Stimulated activated memory B cell treated with anti-CD40 and anti-IgM and Interleukin-4, amounts not matched to agents 10 μg/mL and 1 μg/mL and 100 μg/mL, for 72 hours (primary cell): ENCODE data around the gene GRIP2.

Source experiments
- ATAC-seq: fragments of 150-1000 bp; cut with Tn5 transposase; 2 replicates; pipeline ENCODE4 v1.10.0; 2021
- H3K27ac Mint-ChIP-seq: one replicate; pipeline ENCODE4 v1.8.0; 2022; ENCODE audit warnings: mild to moderate bottlenecking, mixed read lengths
- H3K27me3 Mint-ChIP-seq: one replicate; pipeline ENCODE4 v1.8.0; 2022; ENCODE audit warnings: mixed read lengths
- H3K36me3 Mint-ChIP-seq: one replicate; pipeline ENCODE4 v1.8.0; 2022; ENCODE audit warnings: mixed read lengths
- H3K4me1 Mint-ChIP-seq: one replicate; pipeline ENCODE4 v1.8.0; 2022; ENCODE audit warnings: mixed read lengths
- H3K4me3 Mint-ChIP-seq: one replicate; pipeline ENCODE4 v1.8.0; 2022; ENCODE audit warnings: mild to moderate bottlenecking, moderate library complexity, mixed read lengths
- H3K9me3 Mint-ChIP-seq: one replicate; pipeline ENCODE4 v1.8.0; 2022; ENCODE audit warnings: mixed read lengths

GRIP2 gene

DNA sequence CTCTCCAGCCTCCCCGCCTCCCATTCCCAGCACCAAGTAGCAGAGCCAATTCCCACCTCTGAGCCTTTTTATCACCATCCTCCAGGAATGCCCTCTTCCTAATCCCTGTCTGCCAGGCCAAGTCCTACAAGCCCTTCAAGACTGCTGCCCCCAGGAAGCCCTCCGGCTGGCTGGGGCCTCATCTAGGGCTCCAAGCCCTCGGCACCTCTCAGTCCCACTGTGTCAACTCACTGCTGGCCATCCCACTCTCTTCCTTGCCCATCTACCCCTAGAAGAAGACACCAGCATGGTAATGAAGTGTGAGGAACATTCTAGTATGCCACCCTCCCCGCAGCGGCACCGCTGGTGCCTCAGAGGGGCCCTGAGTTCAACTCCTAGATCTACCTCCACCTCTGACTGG lies 10.0 kb upstream of the GRIP2 start:
- no peak overlapping the region for H3K4me3 Mint-ChIP-seq
- no peak overlapping the region for H3K27ac Mint-ChIP-seq
- peaks cover 93% of the 10 kb centered on the region for H3K27me3 Mint-ChIP-seq
- H3K36me3 Mint-ChIP-seq, result no peaks in the 10 kb centered on the region
- no peaks in the 10 kb centered on the region for H3K9me3 Mint-ChIP-seq
- ATAC-seq, result no peak
- H3K4me1 Mint-ChIP-seq, result peaks cover 12% of the 10 kb centered on the region

GRCh38 chr3:14549256-14549919 lies 9.2 kb upstream of the GRIP2 start:
- H3K9me3 Mint-ChIP-seq, result no peaks in the 10 kb centered on the region
- H3K27ac Mint-ChIP-seq, result no peak overlapping the region
- no peaks in the 10 kb centered on the region for H3K36me3 Mint-ChIP-seq
- peaks cover 90% of the 10 kb centered on the region for H3K27me3 Mint-ChIP-seq
- no peak for ATAC-seq
- H3K4me3 Mint-ChIP-seq, result no peak overlapping the region
- H3K4me1 Mint-ChIP-seq, result peaks cover 9% of the 10 kb centered on the region

GRCh38 chr3:14548321-14548729 lies 8.2 kb upstream of the GRIP2 start:
- no peak overlapping the region for H3K27ac Mint-ChIP-seq
- H3K4me3 Mint-ChIP-seq, result no peak overlapping the region
- ATAC-seq, result peak; percentile 71
- H3K36me3 Mint-ChIP-seq, result no peaks in the 10 kb centered on the region
- peaks cover 9% of the 10 kb centered on the region for H3K4me1 Mint-ChIP-seq
- H3K9me3 Mint-ChIP-seq, result no peaks in the 10 kb centered on the region
- H3K27me3 Mint-ChIP-seq, result peaks cover 85% of the 10 kb centered on the region

- Mint-ChIP-seq H3K4me3 (no peak overlapping the region), H3K36me3 (no peaks in the 10 kb centered on the region), H3K27me3 (peaks cover 85% of the 10 kb centered on the region), H3K9me3 (no peaks in the 10 kb centered on the region), H3K4me1 (peaks cover 9% of the 10 kb centered on the region), H3K27ac (no peak overlapping the region)
- no peak for ATAC-seq
Observed at GRCh38 chr3:14547693-14548092, 7.6 kb upstream of the GRIP2 start.

DNA sequence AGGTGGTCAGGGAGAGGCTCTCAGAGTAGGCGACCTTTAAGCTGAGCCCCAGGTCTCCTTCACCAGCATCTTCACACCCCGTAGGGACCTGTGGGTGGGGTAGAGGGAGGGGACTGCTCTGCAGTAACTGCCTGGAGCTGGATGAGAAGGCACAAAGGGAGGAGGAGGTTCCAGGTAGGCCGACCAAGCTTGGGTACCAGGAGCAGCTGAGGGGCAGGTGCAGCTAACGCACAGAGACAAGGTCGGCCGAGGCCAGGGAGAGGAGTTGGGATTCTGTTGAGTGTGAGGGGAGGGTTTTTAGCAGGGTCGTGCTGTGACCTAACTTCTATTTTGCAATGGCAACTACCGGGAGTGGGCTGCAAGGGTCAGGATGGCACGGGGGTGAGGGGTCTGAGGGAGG lies 5.9 kb upstream of the GRIP2 start:
- Mint-ChIP-seq H3K4me1 (peaks cover 9% of the 10 kb centered on the region), H3K27ac (no peak overlapping the region), H3K27me3 (peaks cover 72% of the 10 kb centered on the region), H3K4me3 (no peak overlapping the region), H3K9me3 (no peaks in the 10 kb centered on the region), H3K36me3 (no peaks in the 10 kb centered on the region)
- no peak for ATAC-seq

GRCh38 chr3:14545251-14545635 lies 5.1 kb upstream of the GRIP2 start:
- no peak for ATAC-seq
- peaks cover 64% of the 10 kb centered on the region for H3K27me3 Mint-ChIP-seq
- no peak overlapping the region for H3K27ac Mint-ChIP-seq
- no peaks in the 10 kb centered on the region for H3K36me3 Mint-ChIP-seq
- H3K9me3 Mint-ChIP-seq, result no peaks in the 10 kb centered on the region
- no peak overlapping the region for H3K4me3 Mint-ChIP-seq
- peaks cover 9% of the 10 kb centered on the region for H3K4me1 Mint-ChIP-seq

GRCh38 chr3:14544282-14545250 lies 4.4 kb upstream of the GRIP2 start:
- Mint-ChIP-seq H3K36me3 (no peaks in the 10 kb centered on the region), H3K27me3 (peaks cover 59% of the 10 kb centered on the region), H3K4me1 (peaks cover 9% of the 10 kb centered on the region), H3K4me3 (no peak overlapping the region), H3K27ac (no peak overlapping the region), H3K9me3 (no peaks in the 10 kb centered on the region)
- no peak for ATAC-seq

GRCh38 chr3:14543446-14543845 lies 3.3 kb upstream of the GRIP2 start:
- Mint-ChIP-seq H3K9me3 (no peaks in the 10 kb centered on the region), H3K27me3 (peaks cover 51% of the 10 kb centered on the region), H3K4me3 (no peak overlapping the region), H3K36me3 (no peaks in the 10 kb centered on the region), H3K27ac (no peak overlapping the region), H3K4me1 (peaks cover 8% of the 10 kb centered on the region)
- no peak for ATAC-seq

GRCh38 chr3:14542656-14543055 lies 2.5 kb upstream of the GRIP2 start:
- Mint-ChIP-seq H3K9me3 (no peaks in the 10 kb centered on the region), H3K27ac (no peak overlapping the region), H3K36me3 (no peaks in the 10 kb centered on the region), H3K27me3 (peaks cover 43% of the 10 kb centered on the region), H3K4me1 (no peaks in the 10 kb centered on the region), H3K4me3 (no peak overlapping the region)
- no peak for ATAC-seq

GRCh38 chr3:14541646-14542045 lies 1.5 kb upstream of the GRIP2 start:
- H3K4me3 Mint-ChIP-seq, result no peak overlapping the region
- H3K9me3 Mint-ChIP-seq, result no peaks in the 10 kb centered on the region
- ATAC-seq, result no peak
- no peaks in the 10 kb centered on the region for H3K4me1 Mint-ChIP-seq
- no peak overlapping the region for H3K27ac Mint-ChIP-seq
- H3K27me3 Mint-ChIP-seq, result peaks cover 33% of the 10 kb centered on the region
- no peaks in the 10 kb centered on the region for H3K36me3 Mint-ChIP-seq

DNA sequence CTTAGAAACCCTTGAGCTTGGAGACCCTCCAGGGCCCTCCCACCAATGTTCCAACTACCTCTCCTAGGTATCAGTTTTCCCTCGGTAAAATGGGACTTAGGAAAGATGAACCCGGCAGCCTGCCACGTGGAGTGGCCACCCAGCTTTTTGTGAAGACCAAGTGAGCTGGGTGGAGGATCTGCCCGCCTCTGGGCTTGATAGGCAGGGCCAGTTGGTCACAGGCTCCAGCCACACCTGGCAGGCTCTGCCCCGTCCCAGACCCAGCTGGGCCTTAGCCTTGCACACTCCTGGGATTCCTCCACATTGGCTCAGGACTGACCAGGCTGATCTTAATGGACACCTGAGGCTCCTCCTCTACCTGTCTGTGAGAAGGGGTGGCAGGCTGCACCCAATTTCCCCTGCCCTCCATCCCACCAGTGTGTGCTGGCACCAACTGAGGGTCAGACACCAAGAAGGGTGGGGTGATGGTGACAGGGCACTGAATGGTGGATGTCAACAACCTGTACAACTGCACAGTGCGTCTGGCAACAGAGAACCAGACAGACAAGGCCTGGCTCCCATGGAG lies 761 bp upstream of the GRIP2 start:
- H3K4me1 Mint-ChIP-seq, result no peaks in the 10 kb centered on the region
- ATAC-seq, result no peak
- H3K27ac Mint-ChIP-seq, result no peak overlapping the region
- H3K27me3 Mint-ChIP-seq, result peaks cover 25% of the 10 kb centered on the region
- H3K4me3 Mint-ChIP-seq, result no peak overlapping the region
- no peaks in the 10 kb centered on the region for H3K36me3 Mint-ChIP-seq
- no peaks in the 10 kb centered on the region for H3K9me3 Mint-ChIP-seq

DNA sequence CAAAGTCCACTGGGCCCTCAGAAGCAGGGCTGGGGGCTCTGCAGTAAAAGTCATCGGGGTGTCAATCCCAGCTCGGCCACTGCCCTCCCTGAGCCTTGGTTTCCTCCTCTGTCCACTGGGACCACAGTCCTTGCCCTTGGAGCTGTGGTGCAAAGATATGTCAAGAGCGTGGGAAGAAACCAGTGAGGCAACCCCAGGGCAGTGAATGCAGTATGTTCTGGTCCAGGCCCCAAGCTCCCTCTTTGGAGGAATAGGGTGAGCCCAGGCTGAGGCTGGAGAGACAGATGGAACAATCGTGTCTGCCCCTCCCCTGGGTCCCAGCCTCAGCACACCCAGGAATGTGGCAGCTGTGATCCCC lies 779 bp downstream of the GRIP2 start:
- H3K9me3 Mint-ChIP-seq, result no peaks in the 10 kb centered on the region
- H3K4me1 Mint-ChIP-seq, result no peaks in the 10 kb centered on the region
- H3K36me3 Mint-ChIP-seq, result no peaks in the 10 kb centered on the region
- no peak overlapping the region for H3K27ac Mint-ChIP-seq
- H3K27me3 Mint-ChIP-seq, result peaks cover 14% of the 10 kb centered on the region
- no peak overlapping the region for H3K4me3 Mint-ChIP-seq
- ATAC-seq, result no peak

DNA sequence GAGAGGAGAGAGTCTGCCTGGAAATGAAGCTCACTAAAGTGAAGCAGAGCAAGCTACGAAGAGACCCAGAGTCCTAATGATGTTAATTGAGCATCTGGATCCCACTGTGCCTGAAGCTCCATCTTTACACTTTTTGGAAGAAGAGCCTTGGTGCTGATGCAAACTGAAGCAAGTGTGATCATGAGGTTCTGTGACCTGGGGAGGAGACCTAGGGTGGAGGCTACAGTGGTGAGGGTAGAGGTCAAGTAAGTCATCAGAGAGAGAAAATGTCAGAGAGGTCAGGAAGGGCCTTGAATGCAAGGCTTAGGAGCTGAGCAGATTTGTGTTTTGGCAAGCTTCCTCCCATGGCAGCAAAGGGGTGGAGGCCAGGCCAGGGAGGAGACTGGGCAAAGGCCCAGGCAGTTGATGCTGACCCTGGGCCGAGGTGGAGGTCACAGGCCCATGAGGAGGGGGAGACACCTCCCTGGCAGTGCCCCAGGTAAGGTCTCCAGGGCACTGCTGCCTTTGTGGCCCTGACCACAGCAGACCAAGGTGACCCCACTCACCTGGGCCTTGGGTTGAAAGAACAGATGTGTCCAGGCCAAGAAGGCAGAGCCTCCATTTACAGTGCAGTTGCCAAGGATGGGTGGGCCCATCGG lies 1.6 kb downstream of the GRIP2 start:
- no peak for ATAC-seq
- no peaks in the 10 kb centered on the region for H3K9me3 Mint-ChIP-seq
- no peaks in the 10 kb centered on the region for H3K4me1 Mint-ChIP-seq
- H3K4me3 Mint-ChIP-seq, result no peak overlapping the region
- no peaks in the 10 kb centered on the region for H3K36me3 Mint-ChIP-seq
- H3K27me3 Mint-ChIP-seq, result peaks cover 14% of the 10 kb centered on the region
- H3K27ac Mint-ChIP-seq, result no peak overlapping the region

DNA sequence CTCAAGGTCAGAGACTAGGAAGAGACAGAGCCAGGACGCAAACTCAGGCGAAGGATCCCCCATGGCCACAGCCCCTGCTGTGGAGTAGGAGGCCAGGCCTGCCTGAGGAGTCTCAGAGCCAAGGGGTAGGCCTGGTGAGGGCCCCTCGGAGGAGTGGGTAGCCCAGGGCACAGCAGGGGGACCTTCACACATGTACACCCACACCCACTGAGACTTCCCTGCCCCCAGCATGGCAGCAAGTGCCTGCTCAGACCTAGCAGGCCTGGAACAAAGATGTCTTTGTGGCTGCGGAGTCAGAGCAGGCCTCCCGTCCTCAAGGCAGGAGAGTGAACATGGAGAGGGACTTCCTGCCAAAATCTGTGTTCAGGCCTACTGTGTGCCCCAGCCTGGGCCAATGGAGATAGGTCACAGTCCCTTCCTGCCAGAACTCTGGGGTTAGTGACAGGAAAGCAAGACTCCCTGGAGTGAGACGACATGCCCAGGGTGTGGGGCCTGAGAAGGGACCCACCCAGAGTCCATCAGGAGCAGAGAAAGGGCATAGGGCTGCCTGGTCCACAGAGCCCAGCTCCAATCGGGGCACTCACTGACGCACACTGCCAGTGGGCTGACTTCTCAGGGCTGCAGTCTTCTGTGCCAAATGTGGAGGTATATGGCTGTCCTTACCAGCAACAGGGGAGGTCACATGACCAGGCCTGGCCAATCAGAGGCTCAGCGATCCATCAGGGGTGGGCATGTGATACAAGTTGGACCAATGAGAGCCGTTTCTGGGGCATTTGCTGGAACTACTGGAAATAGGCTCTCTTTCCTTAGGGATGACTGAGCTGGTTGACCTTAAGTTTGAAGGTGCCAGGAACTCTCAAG lies 2.3 kb downstream of the GRIP2 start:
- Mint-ChIP-seq H3K36me3 (no peaks in the 10 kb centered on the region), H3K4me3 (no peak overlapping the region), H3K4me1 (no peaks in the 10 kb centered on the region), H3K27me3 (peaks cover 14% of the 10 kb centered on the region), H3K9me3 (no peaks in the 10 kb centered on the region), H3K27ac (no peak overlapping the region)
- no peak for ATAC-seq
